ENCODE results near the gene MCCC1.
"Not testable (repeated sequence)": the region's sequence is repeated elsewhere in the genome, so short reads cannot be mapped to it uniquely, and the experiment has no call there.

The MCCC1 gene

GRCh38 chr3:183013074-183013473 is 86.2 kb downstream of the MCCC1 start:
- no peaks in the 10 kb centered on the region for H3K27me3 ChIP-seq (ENCODE audit: control insufficient read depth in 1 of 2, insufficient read depth in 2 of 2, low read length in 2 of 2)
- H3K4me3 ChIP-seq (ENCODE audit: low read depth in 1 of 2, low read length in 2 of 2) = no peak overlapping the region
- H3K4me1 ChIP-seq (ENCODE audit: insufficient read depth, low read length) = no peaks in the 10 kb centered on the region
- no peaks in the 10 kb centered on the region for H3K9me3 ChIP-seq (ENCODE audit: low read length)
- no peak overlapping the region for H3K9ac ChIP-seq (ENCODE audit: low read length)
- no peaks in the 10 kb centered on the region for H3K36me3 ChIP-seq (ENCODE audit: insufficient read depth, low read length)
- no peak overlapping the region for H3K27ac ChIP-seq (ENCODE audit: low read depth, low read length)

GRCh38 chr3:183008800-183009199 is 90.5 kb downstream of the MCCC1 start:
- Histone ChIP-seq H3K36me3 (ENCODE audit: insufficient read depth, low read length) (no peaks in the 10 kb centered on the region), H3K27ac (ENCODE audit: low read depth, low read length) (no peak overlapping the region), H3K4me1 (ENCODE audit: insufficient read depth, low read length) (no peaks in the 10 kb centered on the region), H3K27me3 (ENCODE audit: control insufficient read depth in 1 of 2, insufficient read depth in 2 of 2, low read length in 2 of 2) (no peaks in the 10 kb centered on the region), H3K4me3 (ENCODE audit: low read depth in 1 of 2, low read length in 2 of 2) (no peak overlapping the region), H3K9ac (ENCODE audit: low read length) (no peak overlapping the region), H3K9me3 (ENCODE audit: low read length) (no peaks in the 10 kb centered on the region)

DNA sequence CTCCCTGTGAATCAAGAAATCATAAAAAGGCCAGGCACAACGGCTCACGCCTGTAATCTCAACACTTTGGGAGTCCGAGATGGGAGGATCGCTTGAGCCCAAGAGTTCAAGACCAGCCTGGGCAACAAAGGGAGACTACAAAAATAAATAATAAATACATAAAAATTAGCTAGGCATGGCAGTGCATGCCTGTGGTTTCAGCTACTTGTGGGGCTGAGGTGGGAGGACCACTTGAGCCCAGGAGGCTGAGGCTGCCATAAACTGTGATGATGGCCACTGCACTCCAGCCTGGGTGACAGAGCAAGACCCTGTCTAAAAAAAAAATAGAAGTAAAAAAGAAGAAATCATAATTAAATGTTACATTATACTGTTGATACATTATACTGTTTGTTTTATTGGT is 91.0 kb downstream of the MCCC1 start:
- no peak overlapping the region for H3K9ac ChIP-seq (ENCODE audit: low read length)
- H3K27ac ChIP-seq (ENCODE audit: low read depth, low read length) = no peak overlapping the region
- no peaks in the 10 kb centered on the region for H3K9me3 ChIP-seq (ENCODE audit: low read length)
- no peak overlapping the region for H3K4me3 ChIP-seq (ENCODE audit: low read depth in 1 of 2, low read length in 2 of 2)
- no peaks in the 10 kb centered on the region for H3K36me3 ChIP-seq (ENCODE audit: insufficient read depth, low read length)
- H3K27me3 ChIP-seq (ENCODE audit: control insufficient read depth in 1 of 2, insufficient read depth in 2 of 2, low read length in 2 of 2) = no peaks in the 10 kb centered on the region
- no peaks in the 10 kb centered on the region for H3K4me1 ChIP-seq (ENCODE audit: insufficient read depth, low read length)

DNA sequence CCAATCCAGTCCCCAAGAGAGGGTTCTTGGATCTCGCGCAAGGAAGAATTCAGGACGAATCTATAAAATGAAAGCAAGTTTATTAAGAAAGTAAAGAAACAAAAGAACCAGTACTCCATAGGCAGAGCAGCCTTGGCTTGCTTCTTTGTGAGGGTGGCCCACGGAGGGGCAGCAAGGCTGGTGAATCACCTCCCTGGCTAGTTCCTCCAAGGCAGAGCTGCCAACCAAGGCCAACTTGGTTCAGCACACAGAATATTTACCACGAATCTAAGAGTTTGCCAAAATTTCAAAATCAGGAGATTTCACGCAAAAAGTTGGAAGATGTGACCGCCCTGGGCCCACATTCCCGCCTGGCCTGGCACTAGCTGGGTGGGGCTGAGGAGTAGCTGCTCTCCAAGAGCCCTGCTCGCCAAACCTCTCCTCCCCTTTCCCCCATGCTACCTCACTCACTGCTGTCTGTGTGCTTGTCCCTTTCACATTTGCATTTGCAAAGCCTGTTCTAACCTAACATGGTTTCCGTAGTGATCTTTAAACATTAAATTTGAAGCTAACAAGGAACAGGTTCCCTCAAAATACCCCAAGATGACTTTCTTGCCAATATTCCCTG is 92.8 kb downstream of the MCCC1 start:
- Histone ChIP-seq H3K36me3 (ENCODE audit: insufficient read depth, low read length) (no peaks in the 10 kb centered on the region), H3K9me3 (ENCODE audit: low read length) (no peaks in the 10 kb centered on the region), H3K27ac (ENCODE audit: low read depth, low read length) (no peak overlapping the region), H3K27me3 (ENCODE audit: control insufficient read depth in 1 of 2, insufficient read depth in 2 of 2, low read length in 2 of 2) (no peaks in the 10 kb centered on the region), H3K9ac (ENCODE audit: low read length) (no peak overlapping the region), H3K4me1 (ENCODE audit: insufficient read depth, low read length) (no peaks in the 10 kb centered on the region), H3K4me3 (ENCODE audit: low read depth in 1 of 2, low read length in 2 of 2) (no peak overlapping the region)

- no peaks in the 10 kb centered on the region for H3K4me1 ChIP-seq (ENCODE audit: insufficient read depth, low read length)
- no peak overlapping the region for H3K27ac ChIP-seq (ENCODE audit: low read depth, low read length)
- no peak overlapping the region for H3K9ac ChIP-seq (ENCODE audit: low read length)
- no peaks in the 10 kb centered on the region for H3K36me3 ChIP-seq (ENCODE audit: insufficient read depth, low read length)
- H3K9me3 ChIP-seq (ENCODE audit: low read length) = no peaks in the 10 kb centered on the region
- H3K27me3 ChIP-seq (ENCODE audit: control insufficient read depth in 1 of 2, insufficient read depth in 2 of 2, low read length in 2 of 2) = no peaks in the 10 kb centered on the region
- H3K4me3 ChIP-seq (ENCODE audit: low read depth in 1 of 2, low read length in 2 of 2) = no peak overlapping the region
Observed at GRCh38 chr3:182999767-183000166, 99.5 kb downstream of the MCCC1 start.

DNA sequence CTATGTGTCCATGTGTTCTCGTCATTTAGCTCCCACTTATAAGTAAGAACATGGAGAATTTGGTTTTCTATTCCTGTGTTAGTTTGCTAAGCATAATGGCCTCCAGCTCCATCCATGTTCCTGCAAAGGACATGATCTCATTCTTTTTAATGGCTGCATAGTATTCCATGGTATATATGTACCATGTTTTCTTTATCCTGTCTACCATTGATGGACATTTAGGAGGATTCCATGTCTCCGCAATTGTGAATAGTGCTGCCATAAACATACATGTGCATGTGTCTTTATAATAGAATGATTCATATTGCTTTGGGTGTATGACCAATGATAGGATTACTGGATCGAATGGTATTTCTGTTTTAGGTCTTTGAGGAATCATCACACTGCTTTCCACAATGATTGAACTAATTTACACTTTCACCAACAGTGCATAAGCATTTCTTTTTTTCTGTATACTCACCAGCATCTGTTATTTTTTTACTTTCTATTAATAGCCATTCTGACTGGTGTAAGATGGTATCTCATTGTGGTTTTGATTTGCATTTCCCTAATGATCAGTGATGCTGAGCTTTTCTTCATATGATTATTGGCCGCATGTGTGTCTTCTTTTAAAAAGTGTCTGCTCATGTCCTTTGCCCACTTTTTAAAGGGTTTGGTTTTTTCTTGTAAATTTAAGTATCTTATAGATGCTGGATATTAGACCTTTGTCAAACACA is 105.7 kb downstream of the MCCC1 start:
- H3K36me3 ChIP-seq (ENCODE audit: insufficient read depth, low read length); H3K27me3 ChIP-seq (ENCODE audit: control insufficient read depth in 1 of 2, insufficient read depth in 2 of 2, low read length in 2 of 2); H3K9me3 ChIP-seq (ENCODE audit: low read length); H3K4me1 ChIP-seq (ENCODE audit: insufficient read depth, low read length); H3K9ac ChIP-seq (ENCODE audit: low read length); H3K4me3 ChIP-seq (ENCODE audit: low read depth in 1 of 2, low read length in 2 of 2); H3K27ac ChIP-seq (ENCODE audit: low read depth, low read length): not testable (repeated sequence)

DNA sequence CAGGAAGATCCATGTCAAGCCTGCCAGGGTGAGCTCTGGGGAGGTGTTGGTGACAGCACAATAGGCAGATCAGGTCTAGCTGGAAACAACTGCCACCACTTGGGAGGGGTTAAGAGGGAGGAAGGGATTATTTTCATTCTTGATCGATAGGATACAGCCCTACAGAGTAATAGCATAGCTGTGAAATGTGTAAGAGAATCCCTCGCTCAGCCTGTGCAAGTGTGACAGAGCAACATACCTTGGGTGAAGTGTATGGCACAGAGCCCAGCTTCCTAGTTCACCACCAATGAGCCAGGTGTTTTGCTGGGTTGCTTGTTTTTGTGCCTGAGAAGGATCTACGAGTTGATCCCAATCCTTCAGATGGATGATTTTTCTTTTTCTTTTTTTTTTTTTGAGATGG is 109.7 kb downstream of the MCCC1 start:
- H3K9me3 ChIP-seq (ENCODE audit: low read length) = no peaks in the 10 kb centered on the region
- H3K27ac ChIP-seq (ENCODE audit: low read depth, low read length) = no peak overlapping the region
- no peaks in the 10 kb centered on the region for H3K4me1 ChIP-seq (ENCODE audit: insufficient read depth, low read length)
- no peaks in the 10 kb centered on the region for H3K36me3 ChIP-seq (ENCODE audit: insufficient read depth, low read length)
- H3K9ac ChIP-seq (ENCODE audit: low read length) = no peak overlapping the region
- no peaks in the 10 kb centered on the region for H3K27me3 ChIP-seq (ENCODE audit: control insufficient read depth in 1 of 2, insufficient read depth in 2 of 2, low read length in 2 of 2)
- no peak overlapping the region for H3K4me3 ChIP-seq (ENCODE audit: low read depth in 1 of 2, low read length in 2 of 2)

DNA sequence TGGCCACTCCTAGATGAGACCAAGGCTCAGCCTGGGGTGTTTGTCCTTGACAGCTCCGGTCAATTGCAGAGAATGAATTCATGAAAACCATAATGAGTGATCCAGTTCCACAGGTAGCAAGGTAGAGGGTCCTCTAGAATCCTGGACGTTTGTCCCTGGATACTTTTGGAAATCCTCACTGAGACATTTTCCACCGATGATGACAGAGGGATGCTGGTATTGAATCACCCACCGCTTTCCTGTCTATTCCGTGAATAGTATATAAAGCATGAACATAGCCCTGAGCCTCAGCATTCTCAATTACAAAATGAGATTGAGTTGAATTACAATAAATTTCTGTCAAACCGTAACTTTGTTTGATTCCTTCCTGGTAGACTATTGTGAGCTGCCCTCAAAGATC is 113.3 kb downstream of the MCCC1 start:
- no peak overlapping the region for H3K4me3 ChIP-seq (ENCODE audit: low read depth in 1 of 2, low read length in 2 of 2)
- H3K9ac ChIP-seq (ENCODE audit: low read length) = no peak overlapping the region
- H3K36me3 ChIP-seq (ENCODE audit: insufficient read depth, low read length) = no peaks in the 10 kb centered on the region
- no peak overlapping the region for H3K27ac ChIP-seq (ENCODE audit: low read depth, low read length)
- peaks cover 4% of the 10 kb centered on the region for H3K4me1 ChIP-seq (ENCODE audit: insufficient read depth, low read length)
- H3K9me3 ChIP-seq (ENCODE audit: low read length) = no peaks in the 10 kb centered on the region
- no peaks in the 10 kb centered on the region for H3K27me3 ChIP-seq (ENCODE audit: control insufficient read depth in 1 of 2, insufficient read depth in 2 of 2, low read length in 2 of 2)

GRCh38 chr3:182983876-182984275 is 115.4 kb downstream of the MCCC1 start:
- no peak overlapping the region for H3K27ac ChIP-seq (ENCODE audit: low read depth, low read length)
- peaks cover 11% of the 10 kb centered on the region for H3K4me1 ChIP-seq (ENCODE audit: insufficient read depth, low read length)
- no peaks in the 10 kb centered on the region for H3K36me3 ChIP-seq (ENCODE audit: insufficient read depth, low read length)

GRCh38 chr3:182981038-182981380 is 118.3 kb downstream of the MCCC1 start:
- Histone ChIP-seq H3K4me3 (ENCODE audit: low read depth in 1 of 2, low read length in 2 of 2) (peak overlapping the region; percentile 37 to 77), H3K9ac (ENCODE audit: low read length) (peak overlapping the region; percentile 84), H3K4me1 (ENCODE audit: insufficient read depth, low read length) (peaks cover 19% of the 10 kb centered on the region), H3K36me3 (ENCODE audit: insufficient read depth, low read length) (no peaks in the 10 kb centered on the region), H3K27me3 (ENCODE audit: control insufficient read depth in 1 of 2, insufficient read depth in 2 of 2, low read length in 2 of 2) (no peaks in the 10 kb centered on the region), H3K9me3 (ENCODE audit: low read length) (no peaks in the 10 kb centered on the region), H3K27ac (ENCODE audit: low read depth, low read length) (peak overlapping the region; percentile 47)

More at GRCh38 chr3:182983876-182984275, 115.4 kb downstream of the MCCC1 start:
- Histone ChIP-seq H3K9ac (ENCODE audit: low read length) (no peak overlapping the region), H3K9me3 (ENCODE audit: low read length) (no peaks in the 10 kb centered on the region), H3K4me3 (ENCODE audit: low read depth in 1 of 2, low read length in 2 of 2) (no peak overlapping the region), H3K27me3 (ENCODE audit: control insufficient read depth in 1 of 2, insufficient read depth in 2 of 2, low read length in 2 of 2) (no peaks in the 10 kb centered on the region)

- Histone ChIP-seq H3K4me1 (ENCODE audit: insufficient read depth, low read length) (peaks cover 19% of the 10 kb centered on the region), H3K27me3 (ENCODE audit: control insufficient read depth in 1 of 2, insufficient read depth in 2 of 2, low read length in 2 of 2) (no peaks in the 10 kb centered on the region), H3K27ac (ENCODE audit: low read depth, low read length) (peak within 1 kb of the TSS; percentile 78), H3K4me3 (ENCODE audit: low read depth in 1 of 2, low read length in 2 of 2) (peak within 1 kb of the TSS; percentile 37 to 77), H3K9me3 (ENCODE audit: low read length) (no peaks in the 10 kb centered on the region), H3K9ac (ENCODE audit: low read length) (peak within 1 kb of the TSS; percentile 84), H3K36me3 (ENCODE audit: insufficient read depth, low read length) (no peaks in the 10 kb centered on the region)
Observed at GRCh38 chr3:182980204-182981037, 118.9 kb downstream of the MCCC1 start, which contains the start of gene DCUN1D1. DCUN1D1 (minus strand) TSS chr3:182980538; CDS start chr3:182980489, 49 bp downstream.
